ENCODE measurements around the gene CELF4. TPM values are rescaled to one million over a fixed set of nuclear protein-coding genes. Genes with fewer than 3 reads are reported as not detected.

The CELF4 gene
- total RNA-seq, 1 donor from 2014 or later: 0.44 TPM

GRCh38 chr18:37536656-37537055 lies 28.9 kb downstream of the CELF4 start:
- no peak overlapping the region for H3K27ac Mint-ChIP-seq (ENCODE audit: unreplicated experiment)
- no peaks in the 10 kb centered on the region for H3K9me3 Mint-ChIP-seq (ENCODE audit: unreplicated experiment)
- H3K4me1 Mint-ChIP-seq (ENCODE audit: unreplicated experiment): peaks cover 13% of the 10 kb centered on the region
- H3K27me3 Mint-ChIP-seq (ENCODE audit: unreplicated experiment): peaks cover 11% of the 10 kb centered on the region
- no peak for TF ChIP-seq CTCF (IDR thresholded peaks at IDR 0.05; ENCODE audit: unreplicated experiment)
- H3K36me3 Mint-ChIP-seq (ENCODE audit: low read depth, unreplicated experiment): no peaks in the 10 kb centered on the region
- DNase-seq (ENCODE audit: low spot score): no peak
- H3K4me3 Mint-ChIP-seq (ENCODE audit: unreplicated experiment): no peak overlapping the region

- no peak overlapping the region for H3K27ac Mint-ChIP-seq (ENCODE audit: unreplicated experiment)
Observed at GRCh38 chr18:37535968-37536367, 29.6 kb downstream of the CELF4 start.

GRCh38 chr18:37534627-37535026 lies 31.0 kb downstream of the CELF4 start:
- H3K36me3 Mint-ChIP-seq (ENCODE audit: low read depth, unreplicated experiment): no peaks in the 10 kb centered on the region
- peaks cover 13% of the 10 kb centered on the region for H3K4me1 Mint-ChIP-seq (ENCODE audit: unreplicated experiment)
- DNase-seq (ENCODE audit: low spot score): no peak
- H3K9me3 Mint-ChIP-seq (ENCODE audit: unreplicated experiment): no peaks in the 10 kb centered on the region
- no peak overlapping the region for H3K27ac Mint-ChIP-seq (ENCODE audit: unreplicated experiment)
- TF ChIP-seq CTCF (IDR thresholded peaks at IDR 0.05; ENCODE audit: unreplicated experiment): no peak
- H3K27me3 Mint-ChIP-seq (ENCODE audit: unreplicated experiment): peaks cover 12% of the 10 kb centered on the region
- H3K4me3 Mint-ChIP-seq (ENCODE audit: unreplicated experiment): no peak overlapping the region

More at GRCh38 chr18:37535968-37536367, 29.6 kb downstream of the CELF4 start:
- Mint-ChIP-seq H3K4me1 (ENCODE audit: unreplicated experiment) (peaks cover 13% of the 10 kb centered on the region), H3K4me3 (ENCODE audit: unreplicated experiment) (no peak overlapping the region), H3K27me3 (ENCODE audit: unreplicated experiment) (peaks cover 14% of the 10 kb centered on the region), H3K9me3 (ENCODE audit: unreplicated experiment) (no peaks in the 10 kb centered on the region), H3K36me3 (ENCODE audit: low read depth, unreplicated experiment) (no peaks in the 10 kb centered on the region)
- DNase-seq (ENCODE audit: low spot score): no peak
- TF ChIP-seq CTCF (IDR thresholded peaks at IDR 0.05; ENCODE audit: unreplicated experiment): no peak

GRCh38 chr18:37533647-37534584 lies 31.7 kb downstream of the CELF4 start:
- Mint-ChIP-seq H3K4me1 (ENCODE audit: unreplicated experiment) (peaks cover 13% of the 10 kb centered on the region), H3K9me3 (ENCODE audit: unreplicated experiment) (no peaks in the 10 kb centered on the region), H3K36me3 (ENCODE audit: low read depth, unreplicated experiment) (no peaks in the 10 kb centered on the region), H3K27ac (ENCODE audit: unreplicated experiment) (no peak overlapping the region), H3K4me3 (ENCODE audit: unreplicated experiment) (no peak overlapping the region), H3K27me3 (ENCODE audit: unreplicated experiment) (peaks cover 11% of the 10 kb centered on the region)
- TF ChIP-seq CTCF (IDR thresholded peaks at IDR 0.05; ENCODE audit: unreplicated experiment): peak; percentile 36
- DNase-seq (ENCODE audit: low spot score): no peak

GRCh38 chr18:37532917-37533316 lies 32.7 kb downstream of the CELF4 start:
- TF ChIP-seq CTCF (IDR thresholded peaks at IDR 0.05; ENCODE audit: unreplicated experiment): no peak
- no peaks in the 10 kb centered on the region for H3K9me3 Mint-ChIP-seq (ENCODE audit: unreplicated experiment)
- H3K4me3 Mint-ChIP-seq (ENCODE audit: unreplicated experiment): no peak overlapping the region
- no peak overlapping the region for H3K27ac Mint-ChIP-seq (ENCODE audit: unreplicated experiment)
- DNase-seq (ENCODE audit: low spot score): no peak
- no peaks in the 10 kb centered on the region for H3K36me3 Mint-ChIP-seq (ENCODE audit: low read depth, unreplicated experiment)
- peaks cover 6% of the 10 kb centered on the region for H3K27me3 Mint-ChIP-seq (ENCODE audit: unreplicated experiment)
- H3K4me1 Mint-ChIP-seq (ENCODE audit: unreplicated experiment): peaks cover 13% of the 10 kb centered on the region

All from endothelial cell (in vitro differentiated cells).